HG03103 (cell line): ENCODE measurements around the gene DPF3.

Experiments
- ATAC-seq: cut with Tn5 transposase; IDR thresholded peaks from one replicate; pipeline ENCODE4 v1.9.1; 2021; ENCODE audit warnings: low read depth; ENCODE audit not compliant: unreplicated experiment

Gene DPF3

GRCh38 chr14:72745991-72746980 is 147.6 kb downstream of the DPF3 start:
- no peak for ATAC-seq

- ATAC-seq, result no peak
These were observed 148.4 kb downstream of the DPF3 start for GRCh38 chr14:72745546-72745945.

GRCh38 chr14:72744416-72745120 is 149.3 kb downstream of the DPF3 start:
- no peak for ATAC-seq

GRCh38 chr14:72743626-72744025 is 150.3 kb downstream of the DPF3 start:
- ATAC-seq, result no peak

GRCh38 chr14:72742838-72743195 is 151.1 kb downstream of the DPF3 start:
- ATAC-seq, result no peak

GRCh38 chr14:72742118-72742837 is 151.6 kb downstream of the DPF3 start:
- ATAC-seq, result no peak

- ATAC-seq, result no peak
These were observed 152.1 kb downstream of the DPF3 start for GRCh38 chr14:72741826-72742117.

DNA sequence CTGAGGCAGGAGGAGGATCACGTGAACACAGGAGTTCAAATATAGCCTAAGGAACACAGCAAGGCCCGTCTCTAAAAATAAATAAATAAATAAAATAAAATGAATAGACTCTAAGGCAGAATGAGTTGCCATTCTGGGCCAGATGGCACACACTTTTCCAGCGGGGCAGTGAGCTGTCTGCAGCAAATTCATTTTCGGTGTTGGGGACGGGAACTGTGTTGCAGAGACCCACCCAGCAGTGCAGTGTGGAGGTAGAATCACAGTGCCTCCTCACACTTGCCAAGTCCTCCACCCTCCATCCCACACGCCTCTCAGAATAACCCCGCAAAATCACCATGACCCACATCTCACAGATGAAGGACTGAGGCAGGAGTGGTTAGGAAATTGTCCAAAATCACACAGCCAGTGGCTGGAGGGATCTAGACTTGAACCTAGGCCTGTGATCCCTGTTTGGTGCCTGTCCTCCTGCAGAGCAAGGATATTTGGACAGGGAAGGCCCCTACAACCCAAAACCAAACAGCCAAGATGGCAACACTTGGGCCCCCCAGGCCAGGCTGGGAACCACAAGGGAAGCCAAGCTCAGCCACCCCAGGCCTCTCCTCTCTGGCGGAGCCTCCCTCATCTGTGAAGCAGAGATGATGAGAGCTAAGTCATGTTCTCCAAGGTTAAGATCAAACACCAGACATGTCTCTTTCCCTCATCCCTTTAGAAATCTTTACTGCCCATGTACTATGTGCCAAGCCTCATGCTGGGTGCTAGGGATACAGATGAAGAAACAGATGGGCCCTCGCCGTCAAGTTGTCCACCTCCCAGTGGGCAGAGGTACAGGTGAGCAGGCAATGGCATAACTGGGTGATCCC is 152.7 kb downstream of the DPF3 start:
- no peak for ATAC-seq

GRCh38 chr14:72740504-72740961 is 153.4 kb downstream of the DPF3 start:
- ATAC-seq, result no peak

- no peak for ATAC-seq
These were observed 154.2 kb downstream of the DPF3 start for GRCh38 chr14:72739446-72740405.

- ATAC-seq, result no peak
These were observed 155.7 kb downstream of the DPF3 start for GRCh38 chr14:72738161-72738611.

DNA sequence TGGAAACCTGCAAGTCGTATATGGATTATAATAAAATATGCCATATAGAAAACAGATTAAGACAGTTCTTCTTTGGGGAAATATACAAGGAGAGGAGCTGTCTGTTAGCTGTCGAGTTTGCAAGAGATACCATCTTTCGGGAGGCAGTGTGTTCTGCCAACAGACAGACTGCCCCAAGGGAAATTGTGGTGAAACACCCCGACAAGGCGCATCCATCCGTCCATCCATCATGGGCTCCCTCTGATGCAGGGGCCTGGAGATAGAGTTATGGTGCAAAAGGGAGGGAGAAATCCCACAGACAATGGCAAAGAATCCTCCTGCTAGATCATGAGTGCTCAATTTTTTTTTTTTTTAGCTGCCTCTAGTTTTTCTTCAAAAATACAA is 156.3 kb downstream of the DPF3 start:
- ATAC-seq, result no peak

GRCh38 chr14:72736786-72737559 is 156.9 kb downstream of the DPF3 start:
- ATAC-seq, result no peak

DNA sequence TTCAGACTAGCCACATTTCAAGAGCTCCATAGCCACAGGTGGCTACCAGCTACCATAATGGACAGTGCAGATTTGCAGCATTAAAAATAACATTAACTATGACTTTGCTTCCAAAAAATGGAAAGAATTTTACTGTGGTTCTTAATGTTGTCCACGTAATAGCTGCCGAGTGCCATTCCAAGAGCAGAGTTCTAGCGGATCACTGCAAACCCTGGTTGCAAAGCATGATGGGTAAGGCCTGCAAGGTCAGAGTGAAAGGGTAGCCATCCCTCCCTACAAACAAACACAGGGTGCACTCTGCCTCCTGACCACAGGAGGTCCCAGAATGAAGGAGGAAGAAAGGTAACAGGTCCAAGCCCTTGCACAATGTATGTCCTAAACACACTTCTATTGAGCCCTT is 157.6 kb downstream of the DPF3 start:
- no peak for ATAC-seq

DNA sequence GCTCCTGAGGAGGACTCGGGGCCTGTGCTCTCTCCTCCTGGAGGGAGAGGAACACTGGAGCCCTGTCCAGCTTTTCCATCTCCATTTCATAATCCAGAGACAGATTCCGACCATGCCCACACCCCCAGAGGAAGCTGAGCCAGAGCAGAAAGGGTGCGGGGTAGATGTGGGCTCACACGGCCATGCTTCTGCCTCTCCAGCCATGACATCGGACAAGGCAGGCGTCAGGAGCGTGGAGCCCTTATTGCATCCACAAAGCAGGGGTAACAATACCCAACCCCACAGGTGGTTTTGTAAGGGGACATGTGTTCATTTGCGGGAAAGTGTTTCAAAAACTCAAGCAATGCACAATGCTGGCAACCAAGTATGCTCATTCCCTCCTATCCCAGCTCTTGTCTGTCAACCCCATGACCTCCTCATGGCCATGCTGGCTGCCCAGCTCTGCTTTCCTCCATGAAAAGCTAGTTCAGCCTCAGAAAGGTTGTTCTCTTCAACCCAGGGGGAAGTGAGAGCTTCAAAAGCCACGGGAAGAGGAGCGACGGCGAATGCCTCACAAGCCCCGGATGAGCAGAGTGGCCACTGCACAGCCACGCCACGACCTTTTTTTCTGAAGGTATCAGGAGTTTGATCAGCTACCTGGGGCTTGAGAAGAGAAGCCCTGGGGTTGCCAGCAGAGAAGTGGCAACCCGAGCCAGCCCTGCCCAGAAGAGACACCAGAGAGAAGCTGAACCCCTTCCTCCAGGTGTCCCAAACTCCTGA is 161.7 kb downstream of the DPF3 start:
- ATAC-seq, result no peak

DNA sequence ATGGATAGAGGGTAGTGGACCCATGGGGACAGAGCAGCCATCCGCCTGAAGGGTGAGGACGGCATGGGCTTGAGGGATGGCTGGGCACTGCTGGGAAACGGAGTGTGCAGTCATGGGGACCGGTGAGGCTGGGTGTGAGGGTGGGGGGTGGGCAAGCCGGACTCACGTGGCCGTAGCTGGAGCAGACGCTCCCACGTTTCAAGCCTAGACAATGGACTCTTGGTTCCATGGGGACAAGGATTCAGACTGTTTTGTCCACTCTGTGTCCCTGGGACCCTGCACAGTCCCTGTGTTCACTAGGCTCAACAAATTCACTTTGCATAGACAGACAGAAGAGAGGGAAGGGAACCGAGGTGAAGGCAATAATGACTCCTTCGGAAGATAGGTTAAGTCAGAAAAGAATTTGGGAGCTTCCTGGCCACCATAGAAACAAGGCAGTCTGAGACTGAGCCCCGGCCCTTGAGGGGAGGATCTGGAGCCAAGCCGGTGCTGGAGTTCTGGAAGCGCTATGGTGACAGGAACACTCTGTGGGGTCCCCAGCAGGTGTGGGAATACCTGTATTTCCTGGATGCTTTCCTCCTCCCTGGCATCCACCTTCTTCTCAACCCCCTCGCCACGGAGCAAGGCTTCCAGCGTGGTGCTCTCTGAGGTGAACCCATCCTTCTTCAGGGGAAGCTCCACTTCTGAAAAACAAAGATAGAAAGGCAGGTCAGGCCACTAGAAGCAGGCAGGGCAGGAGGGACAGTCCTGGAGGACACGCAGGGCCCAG is 162.5 kb downstream of the DPF3 start:
- ATAC-seq, result no peak

- no peak for ATAC-seq
These were observed 163.4 kb downstream of the DPF3 start for GRCh38 chr14:72730468-72730867.
